ENCODE results near the gene GLI3. TPM values are rescaled to one million over a fixed set of nuclear protein-coding genes. Genes with fewer than 3 reads are reported as not detected.
"Not testable (repeated sequence)": the region's sequence is repeated elsewhere in the genome, so short reads cannot be mapped to it uniquely, and the experiment has no call there.

GLI3 gene
- total and polyA plus RNA-seq, 12 donors: 1.1 to 18.0 (median 4.6) TPM

DNA sequence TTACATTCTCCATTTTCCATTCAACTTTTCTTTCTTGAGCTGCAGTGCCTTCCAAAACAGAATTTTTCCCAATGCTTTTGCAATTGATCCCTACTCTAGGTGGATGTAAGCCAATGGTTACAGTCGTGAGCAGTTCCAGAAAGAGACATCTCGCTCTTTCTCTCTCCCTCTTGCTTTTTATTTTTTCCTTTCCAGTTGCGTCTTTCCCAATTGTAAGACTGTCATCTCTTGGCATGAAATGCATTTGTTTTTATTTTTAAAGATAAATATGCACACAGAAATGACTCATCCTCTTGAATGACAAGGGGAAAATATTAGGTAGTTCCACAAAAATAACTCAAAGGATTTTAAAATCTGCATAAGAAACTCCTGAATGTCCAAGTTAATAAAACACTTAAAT, 25.1 kb downstream of the GLI3 start:
- Histone ChIP-seq H3K27ac (no peak overlapping the region), H3K9me3 (replicated peaks in 1 of 3) (peaks cover 0 to 3% (median 0%) of the 10 kb centered on the region in 3 donors), H3K27me3 (no peaks in the 10 kb centered on the region), H3K36me3 (replicated peaks in 1 of 2) (no peaks in the 10 kb centered on the region), H3K4me1 (replicated peaks in 1 of 2) (peaks cover 0 to 7% of the 10 kb centered on the region in 2 donors), H3K4me3 (no peak overlapping the region)
- DNase-seq: no peak
- WGBS, 4 donors: 39 to 52% (median 44%) methylated on average over 3 of the region's 3 CpGs
- TF ChIP-seq POLR2A (IDR thresholded peaks at IDR 0.05): no peak
- TF ChIP-seq, protein P1, sequence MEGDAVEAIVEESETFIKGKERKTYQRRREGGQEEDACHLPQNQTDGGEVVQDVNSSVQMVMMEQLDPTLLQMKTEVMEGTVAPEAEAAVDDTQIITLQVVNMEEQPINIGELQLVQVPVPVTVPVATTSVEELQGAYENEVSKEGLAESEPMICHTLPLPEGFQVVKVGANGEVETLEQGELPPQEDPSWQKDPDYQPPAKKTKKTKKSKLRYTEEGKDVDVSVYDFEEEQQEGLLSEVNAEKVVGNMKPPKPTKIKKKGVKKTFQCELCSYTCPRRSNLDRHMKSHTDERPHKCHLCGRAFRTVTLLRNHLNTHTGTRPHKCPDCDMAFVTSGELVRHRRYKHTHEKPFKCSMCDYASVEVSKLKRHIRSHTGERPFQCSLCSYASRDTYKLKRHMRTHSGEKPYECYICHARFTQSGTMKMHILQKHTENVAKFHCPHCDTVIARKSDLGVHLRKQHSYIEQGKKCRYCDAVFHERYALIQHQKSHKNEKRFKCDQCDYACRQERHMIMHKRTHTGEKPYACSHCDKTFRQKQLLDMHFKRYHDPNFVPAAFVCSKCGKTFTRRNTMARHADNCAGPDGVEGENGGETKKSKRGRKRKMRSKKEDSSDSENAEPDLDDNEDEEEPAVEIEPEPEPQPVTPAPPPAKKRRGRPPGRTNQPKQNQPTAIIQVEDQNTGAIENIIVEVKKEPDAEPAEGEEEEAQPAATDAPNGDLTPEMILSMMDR (IDR thresholded peaks at IDR 0.05): no peak
- intact Hi-C loops (cut with DNase I): no loop called here

DNA sequence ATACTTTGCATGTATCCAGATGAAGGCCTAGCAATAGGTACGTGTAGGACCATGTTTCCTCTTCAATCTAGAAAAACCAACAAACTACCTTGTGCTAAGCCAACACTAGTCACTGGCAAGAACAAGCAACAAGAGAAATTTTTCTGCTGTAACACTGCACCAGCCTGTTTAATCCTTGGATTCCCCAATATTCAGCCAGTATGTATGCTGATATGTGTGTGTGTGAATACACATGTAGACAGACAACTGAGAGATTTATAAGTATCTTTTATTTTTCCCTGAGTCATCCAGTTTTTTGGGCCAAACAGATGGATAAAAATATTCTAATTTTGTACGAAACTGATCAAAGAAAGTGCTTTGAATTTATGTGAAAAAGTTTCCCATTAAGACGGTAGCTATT, 26.2 kb downstream of the GLI3 start:
- no peaks in the 10 kb centered on the region for H3K36me3 ChIP-seq (replicated peaks in 1 of 2)
- no peaks in the 10 kb centered on the region for H3K27me3 ChIP-seq
- no peak overlapping the region for H3K4me3 ChIP-seq
- H3K9me3 ChIP-seq (replicated peaks in 1 of 3): peaks cover 0 to 3% (median 0%) of the 10 kb centered on the region in 3 donors
- H3K4me1 ChIP-seq (replicated peaks in 1 of 2): peaks cover 0 to 7% of the 10 kb centered on the region in 2 donors
- intact Hi-C loops (cut with DNase I): no loop called here
- no peak for DNase-seq
- 70 to 80% (median 75%) methylated on average over 3 of the region's 3 CpGs for WGBS, 4 donors
- no peak for TF ChIP-seq POLR2A (IDR thresholded peaks at IDR 0.05)
- TF ChIP-seq, protein P1 (IDR thresholded peaks at IDR 0.05): no peak
- no peak overlapping the region for H3K27ac ChIP-seq

- no peak for DNase-seq
- intact Hi-C loops (cut with DNase I): no loop called here
- 86 to 90% (median 88%) methylated on average over 3 of the region's 3 CpGs for WGBS, 4 donors
These were observed 26.7 kb downstream of the GLI3 start for GRCh38 chr7:42210333-42210732.

GRCh38 chr7:42209085-42209484, 27.9 kb downstream of the GLI3 start:
- H3K36me3 ChIP-seq (replicated peaks in 1 of 2); H3K27me3 ChIP-seq; DNase-seq; H3K4me3 ChIP-seq; H3K4me1 ChIP-seq (replicated peaks in 1 of 2); intact Hi-C loops (cut with DNase I); H3K27ac ChIP-seq; H3K9me3 ChIP-seq (replicated peaks in 1 of 3): not testable (repeated sequence)

More at GRCh38 chr7:42210333-42210732, 26.7 kb downstream of the GLI3 start:
- no peak overlapping the region for H3K4me3 ChIP-seq
- peaks cover 0 to 7% of the 10 kb centered on the region in 2 donors for H3K4me1 ChIP-seq (replicated peaks in 1 of 2)
- H3K36me3 ChIP-seq (replicated peaks in 1 of 2): no peaks in the 10 kb centered on the region
- no peaks in the 10 kb centered on the region for H3K27me3 ChIP-seq
- no peak overlapping the region for H3K27ac ChIP-seq
- peaks cover 0 to 3% (median 0%) of the 10 kb centered on the region in 3 donors for H3K9me3 ChIP-seq (replicated peaks in 1 of 3)
- no peak for TF ChIP-seq POLR2A (IDR thresholded peaks at IDR 0.05)
- TF ChIP-seq, protein P1 (IDR thresholded peaks at IDR 0.05): no peak

- no peak overlapping the region for H3K4me3 ChIP-seq
- DNase-seq: no peak
- H3K27ac ChIP-seq: no peak overlapping the region
- intact Hi-C loops (cut with DNase I): no loop called here
- H3K4me1 ChIP-seq (replicated peaks in 1 of 2): peaks cover 0 to 7% of the 10 kb centered on the region in 2 donors
- H3K27me3 ChIP-seq: no peaks in the 10 kb centered on the region
- no peaks in the 10 kb centered on the region for H3K36me3 ChIP-seq (replicated peaks in 1 of 2)
- TF ChIP-seq POLR2A (IDR thresholded peaks at IDR 0.05): no peak
- TF ChIP-seq, protein P1 (IDR thresholded peaks at IDR 0.05): no peak
- H3K9me3 ChIP-seq (replicated peaks in 1 of 3): no peaks in the 10 kb centered on the region
These were observed 28.4 kb downstream of the GLI3 start for GRCh38 chr7:42208572-42208971.

Data from adrenal gland (tissue), 12 donors.